GM04503 (cell line): Measurements from ENCODE around the gene EPO.
A peak's percentile ranks its signal among the peaks of the same experiment; 100 is the strongest.
"Not testable (repeated sequence)": the region's sequence is repeated elsewhere in the genome, so short reads cannot be mapped to it uniquely, and the experiment has no call there.

Experiments
- DNase-seq: peaks from one replicate; pipeline ENCODE4 v3.0.0-alpha.2; 2012; ENCODE audit warnings: low read depth

EPO gene

DNA sequence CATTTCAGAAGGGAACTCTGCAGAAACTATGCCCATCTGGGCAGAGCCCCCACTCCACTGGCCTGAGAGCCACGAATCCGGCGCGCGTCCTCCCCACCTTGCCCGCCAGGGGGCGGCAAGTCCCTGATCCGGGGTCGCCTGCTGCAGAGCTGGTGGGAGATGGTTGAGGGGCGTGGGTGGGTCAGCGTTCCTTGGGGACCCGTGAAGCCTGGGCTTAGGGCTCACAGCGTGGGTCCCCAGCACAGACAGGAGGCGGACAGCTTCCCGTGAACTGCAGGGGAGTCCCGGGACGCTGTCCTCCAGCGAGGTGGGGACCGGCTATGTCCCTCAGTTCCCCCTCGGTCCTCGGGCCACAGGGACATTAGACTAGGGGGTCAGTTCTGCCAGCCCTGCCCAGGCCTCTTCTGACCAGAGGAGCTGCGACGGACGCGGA is 14.9 kb upstream of the EPO start:
- DNase-seq, result no peak

DNA sequence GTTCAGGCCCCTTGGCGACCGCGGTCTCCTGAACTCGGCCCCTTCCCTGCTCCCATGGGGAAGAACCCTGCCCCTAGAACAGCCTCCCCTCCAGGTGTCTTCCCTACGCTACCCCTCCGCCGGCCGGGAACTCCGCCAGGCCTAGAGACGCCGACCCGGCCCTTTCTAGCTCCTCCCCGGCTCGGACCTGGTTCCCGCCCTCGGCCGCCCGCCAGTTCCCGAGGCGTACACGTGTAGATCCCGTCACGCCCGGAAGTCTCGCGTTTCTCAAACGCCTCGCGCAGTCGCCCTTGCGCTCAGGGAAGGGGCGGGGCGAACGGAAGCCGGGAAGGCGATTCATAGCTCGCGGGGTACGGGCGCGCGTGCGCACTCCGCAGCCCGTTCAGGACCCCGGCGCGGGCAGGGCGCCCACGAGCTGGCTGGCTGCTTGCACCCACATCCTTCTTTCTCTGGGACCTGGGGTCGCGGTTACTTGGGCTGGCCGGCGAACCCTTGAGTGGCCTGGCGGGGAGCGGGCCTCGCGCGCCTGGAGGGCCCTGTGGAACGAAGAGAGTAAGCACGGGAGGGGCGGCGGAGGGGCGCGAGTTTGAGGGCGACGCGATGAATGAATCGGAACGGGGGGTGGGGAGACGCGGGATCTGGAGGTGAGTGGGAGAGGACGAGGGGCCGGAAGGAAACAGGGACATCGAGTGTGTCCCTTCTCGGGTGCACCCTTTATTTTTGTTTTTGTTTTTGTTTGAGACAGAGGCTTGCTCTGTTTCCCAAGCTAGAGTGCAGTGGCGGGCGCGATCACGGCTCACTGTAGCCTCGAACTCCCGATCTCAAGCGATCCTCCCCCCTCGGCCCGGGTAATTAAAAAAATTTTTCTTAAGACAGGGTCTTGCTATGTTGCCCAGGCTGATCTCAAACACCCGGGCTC is 14.3 kb upstream of the EPO start, which contains the start of gene POP7:
POP7 (plus strand) TSS at position 369 of the 919 bp plus-strand sequence. CDS start 710 bp downstream, outside the sequence.
- DNase-seq, result peak; percentile 72

DNA sequence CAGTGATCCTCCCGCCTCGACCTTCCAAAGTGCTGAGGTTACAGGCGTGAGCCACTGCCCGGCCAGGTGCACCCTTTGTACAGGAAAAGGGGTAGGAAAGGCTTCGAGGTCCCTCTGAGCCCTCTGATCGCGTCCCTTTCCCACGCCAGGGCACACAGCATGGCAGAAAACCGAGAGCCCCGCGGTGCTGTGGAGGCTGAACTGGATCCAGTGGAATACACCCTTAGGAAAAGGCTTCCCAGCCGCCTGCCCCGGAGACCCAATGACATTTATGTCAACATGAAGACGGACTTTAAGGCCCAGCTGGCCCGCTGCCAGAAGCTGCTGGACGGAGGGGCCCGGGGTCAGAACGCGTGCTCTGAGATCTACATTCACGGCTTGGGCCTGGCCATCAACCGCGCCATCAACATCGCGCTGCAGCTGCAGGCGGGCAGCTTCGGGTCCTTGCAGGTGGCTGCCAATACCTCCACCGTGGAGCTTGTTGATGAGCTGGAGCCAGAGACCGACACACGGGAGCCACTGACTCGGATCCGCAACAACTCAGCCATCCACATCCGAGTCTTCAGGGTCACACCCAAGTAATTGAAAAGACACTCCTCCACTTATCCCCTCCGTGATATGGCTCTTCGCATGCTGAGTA is 13.5 kb upstream of the EPO start:
- DNase-seq, result no peak

DNA sequence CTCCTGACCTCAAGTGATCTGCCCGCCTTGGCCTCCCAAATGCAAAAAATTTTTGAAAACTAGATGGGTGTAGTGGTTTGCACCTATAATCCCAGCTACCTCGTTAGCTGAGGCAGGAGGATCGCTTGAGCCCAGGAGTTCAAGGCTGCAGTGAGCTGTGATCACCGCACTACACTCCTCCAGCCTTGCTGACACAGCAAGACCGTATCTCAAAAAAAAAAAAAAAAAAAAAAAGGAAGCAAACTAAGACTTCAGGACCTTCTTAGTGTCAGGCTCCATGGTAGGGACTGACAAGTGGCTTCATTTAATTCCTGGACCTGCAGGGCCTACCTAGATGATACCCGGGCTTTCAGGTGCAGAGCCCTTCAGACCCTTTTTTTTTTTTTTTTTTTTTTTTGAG is 11.9 kb upstream of the EPO start:
- no peak for DNase-seq

DNA sequence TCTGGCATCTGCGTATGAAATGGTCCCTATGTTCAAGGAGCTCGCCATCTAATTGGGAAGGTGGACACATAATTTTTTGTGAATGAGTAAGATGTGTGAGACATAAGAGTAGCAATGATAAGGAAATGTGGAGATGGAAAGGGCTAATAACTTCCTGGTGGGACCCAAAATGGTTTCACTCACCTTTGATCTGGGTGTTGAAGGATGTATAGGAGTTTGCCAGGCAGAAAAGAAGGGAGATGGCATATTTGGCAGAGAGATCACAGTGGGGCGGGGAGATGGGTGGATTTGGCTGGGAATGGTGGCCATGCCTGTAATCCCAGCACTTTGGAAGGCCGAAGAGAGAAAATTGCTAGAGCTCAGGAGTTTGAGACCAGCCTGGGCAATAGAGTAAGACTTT is 9.8 kb upstream of the EPO start:
- no peak for DNase-seq

DNA sequence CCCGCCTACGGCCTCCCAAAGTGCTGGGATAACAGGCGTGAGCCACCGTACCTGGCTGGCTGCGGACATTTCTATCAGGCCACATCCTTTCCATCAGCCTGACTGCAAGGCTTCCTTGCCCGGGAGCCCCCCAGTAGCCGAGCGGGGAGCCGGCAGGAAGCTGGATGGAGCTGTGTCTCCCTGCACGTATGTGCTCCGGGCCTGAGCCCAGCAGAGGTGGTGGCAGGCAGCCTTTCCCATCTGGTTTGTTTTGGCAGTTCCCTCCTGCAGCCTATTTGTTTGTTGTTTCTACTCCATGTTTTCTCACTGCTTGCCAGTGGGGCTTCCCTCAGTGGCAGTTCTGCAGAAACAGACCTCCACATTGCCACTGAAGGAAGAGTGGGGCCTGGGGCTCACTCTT is 8.9 kb upstream of the EPO start:
- DNase-seq, result no peak

DNA sequence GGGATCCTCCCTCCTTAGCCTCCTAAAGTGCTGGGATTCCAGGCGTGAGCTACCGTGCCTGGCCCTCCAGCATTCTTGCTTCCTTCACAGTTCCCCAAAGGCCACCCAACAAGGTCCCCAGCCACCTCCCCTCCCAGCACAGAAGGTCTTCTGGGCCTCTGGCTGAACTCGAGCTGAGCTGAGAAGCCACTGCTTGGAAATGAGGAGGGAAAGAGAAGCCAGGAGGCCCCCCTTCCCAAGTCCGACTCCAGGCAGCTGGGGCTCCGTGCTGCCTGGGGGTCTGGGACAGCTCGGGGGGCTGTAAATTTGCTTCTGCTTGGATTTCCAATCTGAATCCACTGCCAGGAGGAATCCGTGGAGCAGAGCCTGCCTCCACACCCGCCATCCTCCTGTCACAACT is 5.5 kb upstream of the EPO start:
- no peak for DNase-seq

DNA sequence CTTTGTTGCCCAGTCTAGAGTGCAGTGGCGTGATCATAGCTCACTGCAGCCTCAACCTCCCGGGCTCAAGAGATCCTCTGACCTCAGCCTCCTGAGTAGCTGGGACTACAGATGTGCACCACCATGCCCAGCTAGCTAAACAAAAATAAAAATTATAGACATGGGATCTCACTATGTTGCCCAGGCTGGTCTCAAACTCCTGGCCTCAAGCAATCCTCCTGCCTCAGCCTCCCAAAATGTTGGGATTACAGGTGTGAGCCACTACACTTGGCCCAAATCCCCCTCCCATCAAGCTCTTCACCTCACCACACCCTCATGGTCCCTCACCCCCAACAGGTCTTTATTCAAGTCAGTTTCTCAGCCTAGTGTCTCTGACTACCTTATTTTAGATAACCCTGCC is 3.2 kb upstream of the EPO start:
- DNase-seq, result not testable (repeated sequence)

DNA sequence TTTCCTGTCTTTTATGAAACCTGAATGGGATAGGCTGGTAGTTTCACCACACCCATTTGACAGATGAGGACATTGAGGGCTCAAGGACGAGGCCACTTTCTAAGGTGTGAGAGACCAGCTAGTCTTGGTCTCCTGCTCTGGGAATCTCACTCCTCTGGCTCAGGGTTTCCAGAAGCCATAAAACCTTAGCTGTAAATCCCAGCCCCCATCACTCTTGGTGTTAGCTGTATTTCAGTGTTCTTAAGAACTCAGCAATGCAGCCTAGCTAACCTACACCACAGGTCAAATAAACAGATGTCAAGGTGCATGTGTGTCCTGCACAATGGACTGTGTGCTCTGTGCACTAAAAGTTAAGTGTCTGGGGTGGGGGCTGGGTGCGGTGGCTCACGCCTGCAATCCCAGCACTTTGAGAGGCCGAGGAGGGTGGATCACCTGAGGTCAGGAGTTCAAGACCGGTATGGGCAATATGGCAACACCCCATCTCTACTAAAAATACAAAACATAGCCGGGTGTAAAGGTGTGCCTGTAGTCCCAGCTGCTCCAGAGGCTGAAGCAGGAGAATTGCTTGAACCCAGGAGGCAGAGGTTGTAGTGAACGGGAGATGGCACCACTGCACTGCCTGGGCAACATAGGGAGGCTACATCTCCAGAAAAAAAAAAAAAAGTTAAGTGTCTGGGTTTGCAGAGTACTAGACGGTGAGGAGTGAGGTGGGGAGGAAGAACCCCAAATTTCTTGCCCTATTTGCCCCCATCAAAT is 567 bp upstream of the EPO start:
- DNase-seq, result peak; percentile 18

DNA sequence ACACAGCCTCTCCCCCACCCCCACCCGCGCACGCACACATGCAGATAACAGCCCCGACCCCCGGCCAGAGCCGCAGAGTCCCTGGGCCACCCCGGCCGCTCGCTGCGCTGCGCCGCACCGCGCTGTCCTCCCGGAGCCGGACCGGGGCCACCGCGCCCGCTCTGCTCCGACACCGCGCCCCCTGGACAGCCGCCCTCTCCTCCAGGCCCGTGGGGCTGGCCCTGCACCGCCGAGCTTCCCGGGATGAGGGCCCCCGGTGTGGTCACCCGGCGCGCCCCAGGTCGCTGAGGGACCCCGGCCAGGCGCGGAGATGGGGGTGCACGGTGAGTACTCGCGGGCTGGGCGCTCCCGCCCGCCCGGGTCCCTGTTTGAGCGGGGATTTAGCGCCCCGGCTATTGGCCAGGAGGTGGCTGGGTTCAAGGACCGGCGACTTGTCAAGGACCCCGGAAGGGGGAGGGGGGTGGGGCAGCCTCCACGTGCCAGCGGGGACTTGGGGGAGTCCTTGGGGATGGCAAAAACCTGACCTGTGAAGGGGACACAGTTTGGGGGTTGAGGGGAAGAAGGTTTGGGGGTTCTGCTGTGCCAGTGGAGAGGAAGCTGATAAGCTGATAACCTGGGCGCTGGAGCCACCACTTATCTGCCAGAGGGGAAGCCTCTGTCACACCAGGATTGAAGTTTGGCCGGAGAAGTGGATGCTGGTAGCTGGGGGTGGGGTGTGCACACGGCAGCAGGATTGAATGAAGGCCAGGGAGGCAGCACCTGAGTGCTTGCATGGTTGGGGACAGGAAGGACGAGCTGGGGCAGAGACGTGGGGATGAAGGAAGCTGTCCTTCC is 620 bp downstream of the EPO start:
- DNase-seq, result no peak

DNA sequence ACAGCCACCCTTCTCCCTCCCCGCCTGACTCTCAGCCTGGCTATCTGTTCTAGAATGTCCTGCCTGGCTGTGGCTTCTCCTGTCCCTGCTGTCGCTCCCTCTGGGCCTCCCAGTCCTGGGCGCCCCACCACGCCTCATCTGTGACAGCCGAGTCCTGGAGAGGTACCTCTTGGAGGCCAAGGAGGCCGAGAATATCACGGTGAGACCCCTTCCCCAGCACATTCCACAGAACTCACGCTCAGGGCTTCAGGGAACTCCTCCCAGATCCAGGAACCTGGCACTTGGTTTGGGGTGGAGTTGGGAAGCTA is 1.2 kb downstream of the EPO start:
- no peak for DNase-seq

DNA sequence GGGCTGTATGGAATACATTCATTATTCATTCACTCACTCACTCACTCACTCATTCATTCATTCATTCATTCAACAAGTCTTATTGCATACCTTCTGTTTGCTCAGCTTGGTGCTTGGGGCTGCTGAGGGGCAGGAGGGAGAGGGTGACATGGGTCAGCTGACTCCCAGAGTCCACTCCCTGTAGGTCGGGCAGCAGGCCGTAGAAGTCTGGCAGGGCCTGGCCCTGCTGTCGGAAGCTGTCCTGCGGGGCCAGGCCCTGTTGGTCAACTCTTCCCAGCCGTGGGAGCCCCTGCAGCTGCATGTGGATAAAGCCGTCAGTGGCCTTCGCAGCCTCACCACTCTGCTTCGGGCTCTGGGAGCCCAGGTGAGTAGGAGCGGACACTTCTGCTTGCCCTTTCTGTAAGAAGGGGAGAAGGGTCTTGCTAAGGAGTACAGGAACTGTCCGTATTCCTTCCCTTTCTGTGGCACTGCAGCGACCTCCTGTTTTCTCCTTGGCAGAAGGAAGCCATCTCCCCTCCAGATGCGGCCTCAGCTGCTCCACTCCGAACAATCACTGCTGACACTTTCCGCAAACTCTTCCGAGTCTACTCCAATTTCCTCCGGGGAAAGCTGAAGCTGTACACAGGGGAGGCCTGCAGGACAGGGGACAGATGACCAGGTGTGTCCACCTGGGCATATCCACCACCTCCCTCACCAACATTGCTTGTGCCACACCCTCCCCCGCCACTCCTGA is 2.4 kb downstream of the EPO start:
- DNase-seq, result no peak

DNA sequence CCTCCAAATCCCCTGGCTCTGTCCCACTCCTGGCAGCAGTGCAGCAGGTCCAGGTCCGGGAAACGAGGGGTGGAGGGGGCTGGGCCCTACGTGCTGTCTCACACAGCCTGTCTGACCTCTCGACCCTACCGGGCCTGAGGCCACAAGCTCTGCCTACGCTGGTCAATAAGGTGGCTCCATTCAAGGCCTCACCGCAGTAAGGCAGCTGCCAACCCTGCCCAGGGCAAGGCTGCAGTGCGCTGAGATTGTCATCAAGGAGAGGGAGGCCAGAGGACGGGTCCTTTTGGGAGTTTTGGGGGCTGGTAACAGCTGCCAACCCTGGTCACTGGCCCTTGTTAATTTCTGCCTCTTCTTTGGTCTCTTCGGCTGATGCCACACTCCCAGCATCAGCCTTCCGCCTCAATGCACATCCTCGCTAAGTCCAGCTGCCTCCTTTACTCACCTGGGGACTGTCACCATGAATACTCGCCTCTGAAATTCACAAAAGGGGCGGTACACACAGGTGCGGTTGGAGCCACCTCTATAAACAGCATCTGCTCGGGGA is 3.5 kb downstream of the EPO start:
- DNase-seq, result no peak

DNA sequence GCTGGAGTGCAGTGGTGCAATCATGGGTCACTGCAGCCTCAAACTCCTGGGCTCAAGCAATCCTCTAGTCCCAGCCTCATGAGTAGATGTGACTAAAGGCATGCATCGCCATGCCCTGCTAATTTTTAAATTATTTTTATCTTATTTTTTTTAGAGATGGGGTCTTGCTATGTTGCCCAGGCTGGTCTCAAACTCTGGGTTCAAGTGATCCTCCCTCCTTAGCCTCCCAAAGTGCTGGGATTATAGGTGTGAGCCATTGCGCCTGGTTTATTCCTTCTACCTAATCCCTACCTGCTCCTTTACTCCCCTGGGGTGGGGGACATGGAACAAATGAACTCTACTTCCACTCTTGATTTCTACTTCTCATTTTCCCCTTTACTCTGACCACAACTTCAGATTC is 4.1 kb downstream of the EPO start:
- not testable (repeated sequence) for DNase-seq

DNA sequence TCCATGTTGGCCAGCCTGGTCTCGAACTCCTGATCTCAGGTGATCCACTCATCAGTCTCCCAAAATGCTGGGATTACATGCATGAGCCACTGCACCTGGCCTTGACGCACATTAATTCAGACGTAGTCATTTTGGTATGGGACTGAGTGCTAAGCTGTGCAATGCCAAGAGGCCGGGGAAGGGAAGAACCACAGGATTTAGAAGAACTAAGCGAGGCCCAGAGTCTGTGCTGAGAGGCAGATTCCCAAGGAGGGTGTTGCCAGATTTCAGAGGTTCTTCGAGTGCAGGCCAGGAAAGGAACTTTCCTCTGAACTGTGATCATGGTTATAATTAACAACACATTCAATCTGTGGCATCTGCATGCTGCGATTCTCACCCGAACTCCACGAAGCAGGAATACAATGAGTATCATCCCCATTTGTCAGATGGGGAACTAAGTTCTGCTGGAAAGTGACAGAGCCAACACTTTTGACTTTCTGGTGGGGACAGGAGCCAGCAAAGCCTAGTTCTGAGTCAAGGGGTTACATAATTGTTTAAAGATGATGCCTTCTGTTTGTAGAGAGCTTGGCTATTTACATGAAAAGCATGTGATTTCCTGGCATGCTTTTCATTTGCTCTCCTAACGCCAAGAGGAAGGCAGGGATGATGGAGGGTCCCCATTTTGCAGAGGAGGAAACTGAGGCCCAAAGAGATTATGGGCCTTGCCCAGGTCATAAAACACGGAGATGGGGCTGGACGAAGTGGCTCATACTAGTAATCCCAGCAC is 6.9 kb downstream of the EPO start:
- peak; percentile 95 for DNase-seq

DNA sequence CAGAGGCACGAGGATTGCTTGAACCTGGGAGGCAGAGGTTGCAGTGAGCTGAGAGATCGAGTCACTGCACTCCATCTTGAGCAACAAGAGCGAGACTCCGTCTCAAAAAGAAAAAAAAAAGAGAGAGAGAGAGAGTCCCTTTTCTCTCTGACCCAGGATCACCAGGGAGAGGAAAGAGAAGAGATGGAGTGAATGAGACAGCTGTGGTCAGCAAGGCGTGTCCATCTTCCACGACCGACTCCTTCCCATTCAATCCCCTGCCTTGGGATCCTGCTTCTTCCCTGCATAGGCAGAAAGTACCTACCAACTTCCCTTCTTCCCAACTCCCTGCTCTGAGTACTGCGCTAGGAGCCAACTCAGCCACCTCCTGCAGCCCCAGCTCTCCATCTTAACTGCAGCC is 7.9 kb downstream of the EPO start:
- no peak for DNase-seq

DNA sequence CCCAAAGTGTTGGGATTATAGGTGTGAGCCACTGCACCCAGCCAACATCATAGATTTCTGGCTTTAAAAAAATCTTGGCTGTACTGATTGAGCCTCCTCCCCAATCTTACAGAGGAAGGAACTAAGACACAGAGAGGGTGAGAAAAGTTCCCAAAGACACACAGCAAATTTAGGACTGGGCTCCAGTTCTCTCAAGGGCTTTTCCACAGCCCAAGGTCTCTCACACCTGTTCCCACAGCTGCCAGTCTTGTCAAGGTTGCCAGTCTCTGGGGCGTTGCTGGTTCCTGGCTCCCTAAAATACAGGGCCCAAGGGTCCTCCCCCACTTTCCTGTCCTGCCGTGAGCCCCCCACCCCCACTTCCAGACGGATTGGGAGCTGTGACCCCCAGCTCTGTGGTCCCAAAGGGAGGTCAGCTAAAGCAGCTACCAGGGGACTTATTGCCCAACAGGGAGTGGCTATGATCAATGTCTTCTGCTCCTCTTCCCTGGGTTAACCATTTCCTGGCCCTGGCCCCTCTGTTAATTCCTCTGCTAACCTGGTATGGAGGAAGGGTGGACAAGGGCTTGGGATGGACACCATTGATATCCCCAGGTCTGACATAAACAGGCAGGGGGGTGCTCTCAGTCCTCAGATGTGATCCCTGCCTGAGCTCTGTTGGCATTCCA is 10.0 kb downstream of the EPO start:
- no peak for DNase-seq

DNA sequence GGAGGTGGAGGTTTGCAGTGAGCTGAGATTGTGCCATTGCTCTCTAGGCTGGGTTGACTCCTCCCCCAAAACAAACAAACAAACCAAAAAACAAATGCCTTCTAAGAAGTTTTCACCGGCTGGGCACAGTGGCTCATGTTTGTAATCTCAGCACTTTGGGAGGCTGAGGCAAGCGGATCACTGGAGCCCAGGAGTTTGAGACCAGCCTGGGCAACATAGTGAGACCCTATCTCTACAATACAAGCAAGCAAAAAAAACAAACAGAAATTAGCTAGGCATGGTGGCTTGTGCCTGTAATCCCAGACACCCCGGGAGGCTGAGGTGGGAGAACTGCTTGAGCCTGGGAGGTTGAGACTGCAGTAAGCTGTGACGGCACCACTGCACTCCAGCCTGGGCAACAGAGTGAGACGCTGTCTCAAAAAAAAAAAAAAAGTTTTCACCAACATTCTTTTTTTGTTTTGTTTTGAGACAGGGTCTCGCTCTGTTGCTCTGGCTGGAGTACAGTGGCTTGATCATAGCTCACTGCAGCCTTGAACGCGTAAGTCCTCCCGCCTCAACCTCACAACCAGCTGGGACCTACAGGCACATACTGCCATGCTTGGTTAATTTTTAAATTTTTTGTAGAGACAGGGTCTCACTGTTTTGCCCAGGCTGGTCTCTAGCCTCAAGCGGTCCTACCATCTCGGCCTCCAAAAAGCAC is 11.8 kb downstream of the EPO start:
- no peak for DNase-seq

DNA sequence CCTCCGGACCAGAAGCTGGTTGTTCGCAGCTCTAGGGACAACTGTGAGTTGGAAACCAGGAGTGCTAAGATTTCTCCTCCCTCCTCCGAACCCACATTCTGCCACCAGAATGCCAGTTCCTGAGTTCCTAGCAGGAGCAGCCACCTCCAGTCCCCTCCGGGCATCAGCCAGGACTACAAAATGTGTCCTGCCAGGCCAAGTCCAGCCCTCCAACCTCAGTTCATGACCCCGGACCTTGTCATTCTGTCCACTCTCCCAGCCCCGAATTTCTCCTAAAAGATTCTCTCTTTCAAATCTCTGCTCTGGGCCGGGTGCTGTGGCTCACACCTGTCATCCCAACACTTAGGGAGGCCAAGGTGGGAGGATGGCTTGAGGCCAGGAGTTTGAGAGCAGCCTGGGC is 15.5 kb downstream of the EPO start:
- no peak for DNase-seq
